ENCODE data around the gene C12orf60. TPM values are rescaled to one million over a fixed set of nuclear protein-coding genes. Genes with fewer than 3 reads are reported as not detected.

C12orf60 gene
- total and polyA plus RNA-seq, 7 experiments from 2014 or later: 0.22 to 1.7 (median 1.2) TPM; not detected in 1

Other genes starting within 250 kb of the C12orf60 start
- gene PLBD1, start 235.8 kb upstream of the C12orf60 start, total RNA-seq: 10 to 100 TPM in 1 of 5 experiments, 1 to 10 TPM in 1, under 1 TPM in 2, not detected in 1; 0.30 to 74.1 (median 4.6) TPM
- gene PLBD1, start 235.8 kb upstream of the C12orf60 start, polyA plus RNA-seq: under 1 TPM; 0.44 to 0.69 TPM
- gene GUCY2C, start 107.1 kb upstream of the C12orf60 start, total RNA-seq: not detected
- gene GUCY2C, start 107.1 kb upstream of the C12orf60 start, polyA plus RNA-seq: not detected
- gene WBP11, start 192 bp upstream of the C12orf60 start, total RNA-seq: 100 to 1,000 TPM in 2 of 5 experiments, 10 to 100 TPM in 3; 77.9 to 129 (median 90.4) TPM
- 10 to 100 TPM; 58.5 to 61.2 TPM for gene WBP11, start 192 bp upstream of the C12orf60 start, polyA plus RNA-seq
- not detected for gene SMCO3, start 10.5 kb downstream of the C12orf60 start, total RNA-seq
- gene SMCO3, start 10.5 kb downstream of the C12orf60 start, polyA plus RNA-seq: not detected
- gene ART4, start 39.9 kb downstream of the C12orf60 start, total RNA-seq: not detected
- not detected for gene ART4, start 39.9 kb downstream of the C12orf60 start, polyA plus RNA-seq
- gene MGP, start 82.2 kb downstream of the C12orf60 start, total RNA-seq: 1 to 10 TPM in 2 of 5 experiments, under 1 TPM in 1, not detected in 2; 0.49 to 4.1 (median 1.7) TPM
- gene MGP, start 82.2 kb downstream of the C12orf60 start, polyA plus RNA-seq: under 1 TPM in 1 of 2 donors, not detected in 1; 0.48 TPM
- gene ERP27, start 134.9 kb downstream of the C12orf60 start, total RNA-seq: 10 to 100 TPM; 12.6 to 20.3 (median 19.1) TPM
- gene ERP27, start 134.9 kb downstream of the C12orf60 start, polyA plus RNA-seq: 1 to 10 TPM; 5.6 to 5.8 TPM
- 1,000 to 10,000 TPM in 1 of 5 experiments, 100 to 1,000 TPM in 4; 776 to 1,263 (median 833) TPM for gene ARHGDIB, start 157.9 kb downstream of the C12orf60 start, total RNA-seq
- 1,000 to 10,000 TPM; 3,273 to 3,336 TPM for gene ARHGDIB, start 157.9 kb downstream of the C12orf60 start, polyA plus RNA-seq
- 1 to 10 TPM in 1 of 5 experiments, not detected in 4; 2.7 TPM for gene PDE6H, start 169.4 kb downstream of the C12orf60 start, total RNA-seq
- not detected for gene PDE6H, start 169.4 kb downstream of the C12orf60 start, polyA plus RNA-seq

Measured in naive thymus-derived CD4-positive, alpha-beta T cell (primary cell).